Urothelium cell line (cell line): ENCODE data around the gene PCDHGC3.
A peak's percentile ranks its signal among the peaks of the same experiment; 100 is the strongest.

Source experiments
- DNase-seq: peaks from one replicate; pipeline ENCODE4 v3.0.0; 2011; ENCODE audit warnings: low spot score, mixed read lengths
- FAIRE-seq: peaks from 2 replicates; lab custom pipeline; 2011; peaks lifted over from hg19 to GRCh38; lab: Jason Lieb, UNC

Gene PCDHGC3

GRCh38 chr5:141506381-141507155 lies 30.8 kb downstream of the PCDHGC3 start:
- FAIRE-seq, result no peak
- no peak for DNase-seq

DNA sequence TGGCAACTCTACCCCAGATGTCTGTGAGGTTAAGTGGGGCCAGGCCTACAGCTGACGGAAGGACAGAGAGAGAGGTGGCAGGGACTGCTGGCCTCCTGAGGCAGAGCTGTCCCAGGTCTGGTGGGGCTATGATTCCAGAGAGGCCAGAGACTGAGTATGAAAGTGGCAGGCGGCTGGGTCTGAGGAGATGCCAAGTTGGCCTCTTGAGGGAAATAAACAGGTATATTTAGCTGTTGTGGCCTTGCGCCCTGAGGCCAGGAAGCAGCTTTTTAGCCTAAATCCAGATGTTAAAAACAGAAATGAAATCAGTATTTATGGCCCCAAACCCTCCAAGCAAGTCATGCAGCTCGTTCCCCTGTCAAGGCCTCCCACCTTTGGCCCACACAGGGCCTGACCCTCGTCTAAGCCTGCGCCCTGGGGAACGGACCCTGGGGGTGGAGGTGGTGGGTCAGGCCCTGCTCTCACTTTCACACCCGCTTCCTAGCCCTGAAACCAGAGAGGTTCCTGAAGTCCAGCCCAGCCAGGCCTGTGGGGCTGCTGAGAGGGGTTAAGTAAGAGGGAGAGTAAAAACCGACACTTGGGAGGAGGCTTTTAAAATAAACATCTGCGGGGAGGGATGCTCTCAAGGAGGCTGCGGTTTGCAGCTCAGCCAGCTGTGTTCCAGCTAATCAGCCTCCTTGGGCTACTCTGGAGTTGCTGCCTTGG lies 31.8 kb downstream of the PCDHGC3 start:
- no peak for FAIRE-seq
- DNase-seq, result no peak

- no peak for FAIRE-seq
- DNase-seq, result no peak
Observed at GRCh38 chr5:141508440-141508797, 32.7 kb downstream of the PCDHGC3 start.

GRCh38 chr5:141508798-141509611 lies 33.2 kb downstream of the PCDHGC3 start:
- DNase-seq (peak; percentile 61), FAIRE-seq (no peak)

DNA sequence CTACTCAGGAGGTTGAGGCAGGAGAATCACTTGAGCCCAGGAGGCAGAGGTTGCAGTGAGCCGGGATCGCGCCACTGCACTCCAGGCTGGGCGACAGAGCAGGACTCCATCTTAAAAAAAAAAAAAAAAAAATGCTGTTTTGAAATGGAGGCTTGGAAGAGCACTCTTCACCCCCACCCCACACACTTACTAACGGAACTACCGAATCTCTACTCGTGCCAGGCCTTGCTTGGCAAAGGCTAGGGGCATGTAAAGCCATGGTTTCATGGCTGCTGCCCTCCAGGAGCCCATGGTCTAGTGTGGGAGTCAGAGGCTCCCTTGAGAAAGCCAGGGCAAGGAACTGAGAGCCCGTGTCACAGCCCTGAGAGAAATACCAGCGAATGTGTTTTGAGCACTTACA lies 34.4 kb downstream of the PCDHGC3 start:
- no peak for DNase-seq
- no peak for FAIRE-seq

DNA sequence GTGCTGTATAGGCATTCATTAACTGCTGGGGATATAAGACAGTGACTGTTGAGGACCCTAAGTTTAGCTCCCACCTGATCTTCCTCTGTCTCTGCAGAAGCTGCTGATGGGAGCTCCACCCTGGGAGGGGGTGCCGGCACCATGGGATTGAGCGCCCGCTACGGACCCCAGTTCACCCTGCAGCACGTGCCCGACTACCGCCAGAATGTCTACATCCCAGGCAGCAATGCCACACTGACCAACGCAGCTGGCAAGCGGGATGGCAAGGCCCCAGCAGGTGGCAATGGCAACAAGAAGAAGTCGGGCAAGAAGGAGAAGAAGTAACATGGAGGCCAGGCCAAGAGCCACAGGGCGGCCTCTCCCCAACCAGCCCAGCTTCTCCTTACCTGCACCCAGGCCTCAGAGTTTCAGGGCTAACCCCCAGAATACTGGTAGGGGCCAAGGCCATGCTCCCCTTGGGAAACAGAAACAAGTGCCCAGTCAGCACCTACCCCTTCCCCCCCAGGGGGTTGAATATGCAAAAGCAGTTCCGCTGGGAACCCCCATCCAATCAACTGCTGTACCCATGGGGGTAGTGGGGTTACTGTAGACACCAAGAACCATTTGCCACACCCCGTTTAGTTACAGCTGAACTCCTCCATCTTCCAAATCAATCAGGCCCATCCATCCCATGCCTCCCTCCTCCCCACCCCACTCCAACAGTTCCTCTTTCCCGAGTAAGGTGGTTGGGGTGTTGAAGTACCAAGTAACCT lies 35.3 kb downstream of the PCDHGC3 start:
- FAIRE-seq (no peak), DNase-seq (no peak)

GRCh38 chr5:141511771-141512325 lies 36.1 kb downstream of the PCDHGC3 start:
- no peak for FAIRE-seq
- DNase-seq, result no peak

GRCh38 chr5:141512390-141512910 lies 36.7 kb downstream of the PCDHGC3 start:
- DNase-seq (peak; percentile 20), FAIRE-seq (no peak)

- DNase-seq (no peak), FAIRE-seq (no peak)
Observed at GRCh38 chr5:141512911-141513626, 37.3 kb downstream of the PCDHGC3 start.

- DNase-seq (peak; percentile 66), FAIRE-seq (no peak)
Observed at GRCh38 chr5:141513627-141514329, 38.0 kb downstream of the PCDHGC3 start.

GRCh38 chr5:141514330-141515133 lies 38.8 kb downstream of the PCDHGC3 start:
- DNase-seq (peak; percentile 53), FAIRE-seq (no peak)

DNA sequence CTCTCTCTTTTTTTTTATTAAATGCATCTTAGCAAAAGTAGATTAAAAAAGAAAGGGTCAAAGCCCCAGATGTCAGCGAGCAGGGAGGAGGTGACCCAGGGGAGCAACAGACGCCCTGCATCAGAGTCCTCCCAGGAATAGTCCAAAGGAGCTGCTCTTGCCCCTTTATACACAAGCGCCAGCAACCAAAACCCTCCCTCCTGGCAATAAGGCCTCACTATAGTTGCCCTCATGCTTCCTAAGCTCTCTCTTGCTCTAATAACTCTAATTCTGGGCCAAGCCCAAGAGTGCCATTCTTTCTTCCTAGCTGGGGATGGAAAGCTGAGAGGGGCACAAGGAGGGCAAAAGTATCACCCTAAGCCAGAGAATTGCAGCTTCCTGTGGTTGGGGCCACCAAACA lies 39.4 kb downstream of the PCDHGC3 start:
- FAIRE-seq (no peak), DNase-seq (no peak)

- no peak for FAIRE-seq
- no peak for DNase-seq
Observed at GRCh38 chr5:141515946-141516671, 40.3 kb downstream of the PCDHGC3 start.

GRCh38 chr5:141516672-141517025 lies 40.9 kb downstream of the PCDHGC3 start:
- FAIRE-seq (no peak), DNase-seq (no peak)

DNA sequence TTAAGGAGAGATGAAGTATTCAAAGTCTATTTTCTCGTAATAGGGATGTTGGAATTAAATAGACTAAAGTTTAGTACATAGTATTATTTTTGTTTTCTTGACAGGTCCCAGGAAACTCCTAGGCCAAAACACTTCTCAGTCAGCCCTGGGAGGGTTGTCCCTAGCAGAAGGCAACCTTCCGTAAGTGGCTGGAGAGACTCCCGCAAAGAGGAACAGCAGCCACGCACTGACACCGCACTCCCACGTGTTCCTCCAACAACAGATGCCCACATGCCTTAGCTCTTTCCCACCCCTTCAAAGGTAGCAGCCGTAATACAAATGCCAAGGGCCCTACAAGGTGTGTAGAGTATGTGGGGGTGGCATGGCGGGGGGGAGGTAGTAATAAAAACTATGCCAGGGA lies 41.5 kb downstream of the PCDHGC3 start:
- no peak for FAIRE-seq
- DNase-seq, result no peak

GRCh38 chr5:141517880-141518617 lies 42.3 kb downstream of the PCDHGC3 start:
- no peak for FAIRE-seq
- no peak for DNase-seq

DNA sequence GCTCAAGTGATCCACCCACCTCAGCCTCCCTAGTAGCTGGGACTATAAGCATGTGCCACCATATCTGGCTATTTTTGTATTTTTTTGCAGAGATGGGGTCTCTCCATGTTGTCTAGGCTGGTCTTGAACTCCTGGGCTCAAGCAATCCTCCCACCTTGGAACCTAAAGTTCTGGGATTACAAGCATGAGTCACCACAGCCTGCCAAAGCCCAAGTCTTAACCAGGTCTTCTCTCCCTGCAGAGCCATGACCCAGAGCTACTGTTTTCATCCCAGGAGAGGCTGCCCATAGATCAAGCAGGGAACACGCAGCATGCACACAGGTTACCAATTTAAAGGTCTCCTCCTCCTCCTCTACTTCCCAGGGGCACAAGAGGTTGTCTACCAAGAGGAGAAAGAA lies 42.9 kb downstream of the PCDHGC3 start:
- DNase-seq, result no peak
- no peak for FAIRE-seq
